Panc1 (cell line): ENCODE results near the gene FOXD1. TPM values are rescaled to one million over a fixed set of nuclear protein-coding genes. Genes with fewer than 3 reads are reported as not detected.

Experiments
- ATAC-seq: fragments of 200-7000 bp; cut with Tn5 transposase; 2 replicates; pipeline ENCODE4 v1.9.1; 2020; ENCODE audit warnings: mild to moderate bottlenecking, moderate library complexity
- BruUV-seq: library from RNA; stranded (reverse); fragments of 400-500 nt; replicated peaks from 2 replicates; lab custom pipeline; 2021; lab: Mats Ljungman, UMichigan
- CTCF ChIA-PET: fragments of 300-600 bp; sonication (Branson Sonifier 250); formaldehyde crosslinking; loops from one replicate; lab custom pipeline; 2022; ENCODE audit warnings: antibody characterized with exemption; lab: Charles Lee
- POLR2A ChIA-PET: fragments of 300-600 bp; sonication (Branson Sonifier 250); formaldehyde crosslinking; loops from one replicate; lab custom pipeline; 2022; ENCODE audit warnings: antibody characterized with exemption; lab: Charles Lee
- DNase-seq: peaks from one replicate; pipeline ENCODE4 v3.0.0-alpha.2; 2010; ENCODE audit warnings: low read depth, low spot score
- H3K27ac ChIP-seq: 2 replicates; pipeline ENCODE4 v1.5.1; 2011; ENCODE audit warnings: mild to moderate bottlenecking, low read length, inconsistent platforms
- H3K27me3 ChIP-seq: fragments of 200-500 bp; sonication (Bioruptor generic); 2 replicates; pipeline ENCODE4 v1.6.0; 2014; ENCODE audit warnings: low read length, inconsistent platforms; ENCODE audit not compliant: control insufficient read depth, insufficient read depth
- H3K36me3 ChIP-seq: fragments of 200-500 bp; sonication (Bioruptor generic); 2 replicates; pipeline ENCODE4 v1.5.1; 2014; ENCODE audit warnings: inconsistent platforms, mild to moderate bottlenecking, low read length, moderate library complexity; ENCODE audit not compliant: control insufficient read depth, insufficient read depth
- H3K4me1 ChIP-seq: 2 replicates; pipeline ENCODE4 v1.5.1; 2011; ENCODE audit warnings: inconsistent platforms, mild to moderate bottlenecking, low read length, moderate library complexity; ENCODE audit not compliant: control insufficient read depth, insufficient read depth
- H3K4me3 ChIP-seq, 2 experiments: 2 replicates each; pipeline ENCODE4 v1.5.1; 2011 to 2012; ENCODE audit warnings: low read depth in 2 of 2, low read length in 2 of 2, mild to moderate bottlenecking in 2 of 2, inconsistent platforms in 1 of 2, moderate library complexity in 1 of 2
- H3K9me3 ChIP-seq: fragments of 200-500 bp; sonication (Bioruptor generic); 2 replicates; pipeline ENCODE4 v1.5.1; 2014; ENCODE audit warnings: low read depth, mild to moderate bottlenecking, inconsistent platforms, low read length, moderate library complexity; ENCODE audit not compliant: control insufficient read depth, insufficient read depth
- CTCF ChIP-seq: fragments of 450-650 bp; IDR thresholded peaks from 2 replicates; pipeline ENCODE4 v1.5.1; 2017; ENCODE audit warnings: mild to moderate bottlenecking
- POLR2AphosphoS5 ChIP-seq: IDR thresholded peaks from 2 replicates; pipeline ENCODE4 v1.6.1; 2012; ENCODE audit warnings: mild to moderate bottlenecking, low read depth, low read length, moderate library complexity
- SIN3A ChIP-seq: IDR thresholded peaks from 2 replicates; pipeline ENCODE4 v1.6.1; 2012; ENCODE audit warnings: low read depth, mild to moderate bottlenecking, low read length, moderate library complexity, borderline replicate concordance; ENCODE audit not compliant: insufficient read depth
- TCF7L2 ChIP-seq: IDR thresholded peaks from 2 replicates; pipeline ENCODE4 v1.6.1; 2011; ENCODE audit warnings: mild to moderate bottlenecking, low read depth, low read length, inconsistent platforms
- in situ Hi-C: cut with HindIII; loops from 2 replicates; pipeline ENCODE4 v1.10.0; 2016; ENCODE audit warnings: low sequenced_read_pairs, low pct_unique_long_range_greater_than_20kb
- intact Hi-C: fragments of 100-400 bp; cut with micrococcal nuclease; formaldehyde crosslinking; loops from one replicate; pipeline ENCODE4 v1.10.0; 2022; ENCODE audit not compliant: unreplicated experiment
- total RNA-seq: library from RNA; stranded (reverse); gene quantifications from one replicate; pipeline ENCODE4 v1.2.1, GENCODE V29; 2021; ENCODE audit not compliant: unreplicated experiment
- TF ChIP-seq, protein P1 (sequence below), 2 experiments: IDR thresholded peaks; 2 replicates each; pipeline ENCODE4 v1.6.1; 2011 to 2012; ENCODE audit warnings: low read depth in 2 of 2, control low read depth in 1 of 2, low read length in 1 of 2, mild to moderate bottlenecking in 1 of 2, moderate library complexity in 1 of 2; ENCODE audit not compliant: insufficient read depth in 1 of 2

FOXD1 gene
- total RNA-seq, 1 experiment from 2014 or later, result 63.3 TPM

GRCh38 chr5:73412597-73412988, 36.0 kb downstream of the FOXD1 start:
- POLR2A ChIA-PET, result no interaction called here
- no peaks in the 10 kb centered on the region; the same call in 1 of the 2 replicates for H3K9me3 ChIP-seq
- intact Hi-C loops, result no loop called here
- H3K4me1 ChIP-seq, result peaks cover 16% of the 10 kb centered on the region
- no peak for TF ChIP-seq SIN3A
- TF ChIP-seq CTCF, result no peak
- no peak for TF ChIP-seq POLR2AphosphoS5
- TF ChIP-seq TCF7L2, result no peak
- TF ChIP-seq, protein P1, sequence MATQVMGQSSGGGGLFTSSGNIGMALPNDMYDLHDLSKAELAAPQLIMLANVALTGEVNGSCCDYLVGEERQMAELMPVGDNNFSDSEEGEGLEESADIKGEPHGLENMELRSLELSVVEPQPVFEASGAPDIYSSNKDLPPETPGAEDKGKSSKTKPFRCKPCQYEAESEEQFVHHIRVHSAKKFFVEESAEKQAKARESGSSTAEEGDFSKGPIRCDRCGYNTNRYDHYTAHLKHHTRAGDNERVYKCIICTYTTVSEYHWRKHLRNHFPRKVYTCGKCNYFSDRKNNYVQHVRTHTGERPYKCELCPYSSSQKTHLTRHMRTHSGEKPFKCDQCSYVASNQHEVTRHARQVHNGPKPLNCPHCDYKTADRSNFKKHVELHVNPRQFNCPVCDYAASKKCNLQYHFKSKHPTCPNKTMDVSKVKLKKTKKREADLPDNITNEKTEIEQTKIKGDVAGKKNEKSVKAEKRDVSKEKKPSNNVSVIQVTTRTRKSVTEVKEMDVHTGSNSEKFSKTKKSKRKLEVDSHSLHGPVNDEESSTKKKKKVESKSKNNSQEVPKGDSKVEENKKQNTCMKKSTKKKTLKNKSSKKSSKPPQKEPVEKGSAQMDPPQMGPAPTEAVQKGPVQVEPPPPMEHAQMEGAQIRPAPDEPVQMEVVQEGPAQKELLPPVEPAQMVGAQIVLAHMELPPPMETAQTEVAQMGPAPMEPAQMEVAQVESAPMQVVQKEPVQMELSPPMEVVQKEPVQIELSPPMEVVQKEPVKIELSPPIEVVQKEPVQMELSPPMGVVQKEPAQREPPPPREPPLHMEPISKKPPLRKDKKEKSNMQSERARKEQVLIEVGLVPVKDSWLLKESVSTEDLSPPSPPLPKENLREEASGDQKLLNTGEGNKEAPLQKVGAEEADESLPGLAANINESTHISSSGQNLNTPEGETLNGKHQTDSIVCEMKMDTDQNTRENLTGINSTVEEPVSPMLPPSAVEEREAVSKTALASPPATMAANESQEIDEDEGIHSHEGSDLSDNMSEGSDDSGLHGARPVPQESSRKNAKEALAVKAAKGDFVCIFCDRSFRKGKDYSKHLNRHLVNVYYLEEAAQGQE (IDR thresholded peaks at IDR 0.05; ENCODE audit: insufficient read depth in 1 of 2, low read depth in 2 of 2, low read length in 1 of 2), result no peak
- H3K4me3 ChIP-seq, result no peak overlapping the region
- ATAC-seq, result peak; percentile 49; the same call in 1 of the 2 replicates
- no TSS peak for BruUV-seq
- H3K36me3 ChIP-seq, result no peaks in the 10 kb centered on the region
- no peak for DNase-seq
- peak overlapping the region; percentile 3; the same call in 1 of the 2 replicates for H3K27ac ChIP-seq
- CTCF ChIA-PET, result no interaction called here
- in situ Hi-C loops, result no loop called here
- H3K27me3 ChIP-seq, result no peaks in the 10 kb centered on the region

- no peaks in the 10 kb centered on the region for H3K27me3 ChIP-seq
Observed at GRCh38 chr5:73411936-73412596, 36.5 kb downstream of the FOXD1 start.

More at GRCh38 chr5:73411936-73412596, 36.5 kb downstream of the FOXD1 start:
- in situ Hi-C loops, result no loop called here
- ChIA-PET POLR2A (no interaction called here), CTCF (no interaction called here)
- H3K4me3 ChIP-seq, result no peak overlapping the region
- H3K36me3 ChIP-seq, result no peaks in the 10 kb centered on the region
- no peaks in the 10 kb centered on the region; the same call in 1 of the 2 replicates for H3K9me3 ChIP-seq
- H3K27ac ChIP-seq, result peak overlapping the region; percentile 3; the same call in 1 of the 2 replicates
- H3K4me1 ChIP-seq, result peaks cover 11% of the 10 kb centered on the region
- DNase-seq (no peak), ATAC-seq (0 out of 2 replicates have a peak, but pooled peaks have one; percentile 36)
- intact Hi-C loops, result no loop called here
- no TSS peak for BruUV-seq
- TF ChIP-seq CTCF (no peak), SIN3A (no peak), TCF7L2 (no peak), POLR2AphosphoS5 (no peak)
- TF ChIP-seq, protein P1 (IDR thresholded peaks at IDR 0.05; ENCODE audit: insufficient read depth in 1 of 2, low read depth in 2 of 2, low read length in 1 of 2), result no peak
